K562 (cell line): ENCODE data around the gene SDF4. TPM values are rescaled to one million over a fixed set of nuclear protein-coding genes. Genes with fewer than 3 reads are reported as not detected.

Experiments
- ATAC-seq: fragments of 200-7000 bp; cut with Tn5 transposase; 3 replicates; pipeline ENCODE4 v1.9.1; 2020; ENCODE audit warnings: moderate library complexity
- BruUV-seq: library from RNA; stranded (reverse); fragments of 400-500 nt; replicated peaks from 2 replicates; lab custom pipeline; 2021; lab: Mats Ljungman, UMichigan
- CTCF ChIA-PET: fragments of 300-600 bp; formaldehyde crosslinking; extraction: SDS; loops from one replicate; lab custom pipeline; 2021; ENCODE audit warnings: low intra/inter-chr PET ratio; lab: Yijun Ruan, JAX
- POLR2A ChIA-PET: fragments of 300-600, 350-650 bp; sonication (Branson Sonifier 250); formaldehyde crosslinking; extraction: SDS; loops from one replicate; lab custom pipeline; 2021; ENCODE audit warnings: antibody characterized with exemption, inconsistent platforms; lab: Yijun Ruan, JAX
- DNase-seq, 4 experiments: peaks; one replicate each; pipeline versions ENCODE4 v3.0.0 to v3.0.0-alpha.2; 2011 to 2018; ENCODE audit warnings: low spot score in 3 of 4, mixed read lengths in 3 of 4; ENCODE audit errors: extremely low read depth in 1 of 4
- FAIRE-seq: peaks from 2 replicates; lab custom pipeline; 2011; peaks lifted over from hg19 to GRCh38; lab: Jason Lieb, UNC
- H2AFZ ChIP-seq: 2 replicates; pipeline ENCODE4 v1.6.0; 2011; ENCODE audit warnings: low read depth, low read length, control low read depth, inconsistent platforms
- H3K27ac ChIP-seq: fragments of 200-600 bp; 3 replicates; pipeline ENCODE4 v1.8.0; 2011; ENCODE audit warnings: low read depth, mild to moderate bottlenecking, control low read depth, inconsistent platforms, low read length, moderate library complexity, mixed read lengths; ENCODE audit errors: extremely low read depth
- H3K27me3 ChIP-seq, 2 experiments: fragments of 300-600 bp in 1 of 2; 2 replicates in 1 of 2; 3 replicates in 1 of 2; pipeline versions ENCODE4 v1.6.0 to v1.8.0; 2011; ENCODE audit warnings: inconsistent platforms in 2 of 2, low read length in 2 of 2, mild to moderate bottlenecking in 1 of 2, mixed read lengths in 1 of 2, moderate library complexity in 1 of 2; ENCODE audit not compliant: control insufficient read depth in 2 of 2, insufficient read depth in 2 of 2
- H3K36me3 ChIP-seq: fragments of 300-600 bp; 3 replicates; pipeline ENCODE4 v1.8.0; 2011; ENCODE audit warnings: mild to moderate bottlenecking, low read length, inconsistent platforms; ENCODE audit not compliant: control insufficient read depth, insufficient read depth
- H3K4me1 ChIP-seq, 2 experiments: fragments of 200-600 bp in 1 of 2; replicated peaks in 1 of 2; 2 replicates in 1 of 2; 3 replicates in 1 of 2; pipeline versions ENCODE4 v1.5.1 to v1.8.0; 2011; ENCODE audit warnings: inconsistent platforms in 2 of 2, low read length in 2 of 2, mild to moderate bottlenecking in 1 of 2, mixed read lengths in 1 of 2, moderate library complexity in 1 of 2; ENCODE audit not compliant: control insufficient read depth in 2 of 2, insufficient read depth in 2 of 2
- H3K4me2 ChIP-seq: 2 replicates; pipeline ENCODE4 v1.6.1; 2011; ENCODE audit warnings: low read length, control low read depth, inconsistent platforms, mixed read lengths; ENCODE audit not compliant: insufficient read depth
- H3K4me3 ChIP-seq: fragments of 200-600 bp; sonication (generic), shearing (Covaris generic); 2 replicates; pipeline ENCODE4 v1.5.1; 2016; ENCODE audit warnings: control low read depth, inconsistent platforms
- H3K79me2 ChIP-seq: fragments of 200-600 bp; 3 replicates; pipeline ENCODE4 v1.8.0; 2011; ENCODE audit warnings: low read length, inconsistent platforms; ENCODE audit not compliant: control insufficient read depth, insufficient read depth
- H3K9ac ChIP-seq, 2 experiments: 2 replicates each; pipeline versions ENCODE4 v1.6.0 to v1.6.1; 2011; ENCODE audit warnings: low read depth in 2 of 2, low read length in 2 of 2, control low read depth in 1 of 2, inconsistent platforms in 1 of 2, mild to moderate bottlenecking in 1 of 2, mixed read lengths in 1 of 2; ENCODE audit not compliant: insufficient read depth in 1 of 2
- H3K9me1 ChIP-seq: one replicate; pipeline ENCODE4 v1.6.0; 2011; ENCODE audit warnings: inconsistent platforms, mild to moderate bottlenecking, low read length, moderate library complexity; ENCODE audit not compliant: control insufficient read depth, insufficient read depth
- H3K9me3 ChIP-seq: replicated peaks from 2 replicates; pipeline ENCODE4 v1.5.1; 2011; ENCODE audit warnings: low read depth, low read length, inconsistent platforms; ENCODE audit not compliant: control insufficient read depth, insufficient read depth
- H4K20me1 ChIP-seq: replicated peaks from 2 replicates; pipeline ENCODE4 v1.6.1; 2011; ENCODE audit warnings: low read length, inconsistent platforms, mixed read lengths; ENCODE audit not compliant: control insufficient read depth, insufficient read depth
- EGR1 ChIP-seq: fragments of 450-650 bp; conservative IDR thresholded peaks from 2 replicates; pipeline ENCODE4 v1.6.1; 2017; ENCODE audit warnings: mild to moderate bottlenecking
- KDM1A ChIP-seq, 2 experiments: fragments of 450-650 bp; IDR thresholded peaks; 2 replicates each; pipeline ENCODE4 v1.6.1; 2016; ENCODE audit warnings: mild to moderate bottlenecking in 2 of 2
- KDM4B ChIP-seq, 2 experiments: fragments of 450-650 bp in 1 of 2; sonication (generic) in 1 of 2; IDR thresholded peaks; 2 replicates each; pipeline ENCODE4 v1.6.1; 2016 to 2017; ENCODE audit warnings: borderline replicate concordance in 2 of 2, antibody characterized with exemption in 1 of 2, low read depth in 1 of 2, mild to moderate bottlenecking in 1 of 2
- MAFK ChIP-seq: IDR thresholded peaks from 2 replicates; pipeline ENCODE4 v1.6.1; 2011; ENCODE audit warnings: low read length, improper control_type of control experiment
- SIRT6 ChIP-seq: IDR thresholded peaks from one replicate; pipeline ENCODE4 v1.6.1; 2012; ENCODE audit warnings: low read depth, mild to moderate bottlenecking, control low read depth, inconsistent platforms, low read length, moderate library complexity
- SP1 ChIP-seq: sonication (generic); formaldehyde crosslinking; IDR thresholded peaks from 2 replicates; pipeline ENCODE4 v1.8.1; 2022; ENCODE audit warnings: mild to moderate bottlenecking, missing genetic modification reagents
- ZBTB26 ChIP-seq: fragments of 450-650 bp; formaldehyde crosslinking; IDR thresholded peaks from 2 replicates; pipeline ENCODE4 v1.4.0; 2022; ENCODE audit warnings: missing genetic modification characterization
- ZNF384 ChIP-seq: IDR thresholded peaks from 2 replicates; pipeline ENCODE4 v1.6.1; 2012; ENCODE audit warnings: low read depth, low read length, improper control_type of control experiment
- ZNF699 ChIP-seq: fragments of 250-450 bp; sonication (Bioruptor Pico); IDR thresholded peaks from 2 replicates; pipeline ENCODE4 v1.8.0; 2021; ENCODE audit warnings: mild to moderate bottlenecking, moderate library complexity; ENCODE audit not compliant: insufficient replicate concordance
- ZNF785 ChIP-seq: fragments of 250-450 bp; sonication (Bioruptor Pico); IDR thresholded peaks from 2 replicates; pipeline ENCODE4 v1.4.0; 2020; ENCODE audit warnings: mild to moderate bottlenecking
- WGBS: fragments of 100-300 bp; shearing (Covaris generic); methylation state at CpG from one replicate; pipeline ENCODE4 v1.1.6; 2016; ENCODE audit warnings: low coverage, mixed read lengths; ENCODE audit not compliant: insufficient coverage; ENCODE audit errors: missing lambda C conversion rate; 5-methylcytosine and 5-hydroxymethylcytosine counted together
- in situ Hi-C: fragments of 300-500 bp; cut with MboI; formaldehyde crosslinking; loops from 4 replicates; pipeline ENCODE4 v1.15.0; 2018; ENCODE audit warnings: inconsistent platforms, mixed read lengths
- intact Hi-C: fragments of 100-400 bp; cut with micrococcal nuclease; formaldehyde crosslinking; loops from 2 replicates; pipeline ENCODE4 v1.14.2; 2022
- polyA plus RNA-seq, 8 experiments: library from polyadenylated mRNA; depleted of rRNA in 4 of 8; stranded (reverse) in 5 of 8; unstranded in 3 of 8; fragments of >200 nt; fragmentation: Nextera tagmentation in 2 of 8; fragmentation: Illumina TruSeq in 1 of 8; extraction: Ambion mirVana in 2 of 8; extraction: Trizol in 1 of 8; gene quantifications; 2 replicates each; pipeline versions ENCODE4 v1.2.1 to v1.2.3, GENCODE V29; 2011 to 2014; ENCODE audit warnings: inconsistent platforms in 1 of 8, missing spikeins in 1 of 8
- total RNA-seq, 7 experiments: library from RNA; depleted of rRNA in 6 of 7; stranded (reverse); fragments of >200 nt in 6 of 7; fragmentation: Illumina TruSeq in 2 of 7; extraction: Trizol in 2 of 7; gene quantifications; 2 replicates each; pipeline versions ENCODE4 v1.2.1 to v1.2.3, GENCODE V29; 2011 to 2021; ENCODE audit warnings: low replicate concordance in 1 of 7
- TF ChIP-seq, protein P1 (sequence below): sonication (generic); formaldehyde crosslinking; IDR thresholded peaks from 2 replicates; pipeline ENCODE4 v1.8.0; 2022; ENCODE audit warnings: missing genetic modification reagents, mild to moderate bottlenecking, moderate library complexity, borderline replicate concordance
- TF ChIP-seq, protein P2 (sequence below): fragments of 250-450 bp; sonication (Bioruptor Pico); IDR thresholded peaks from 2 replicates; pipeline ENCODE4 v1.6.1; 2021; ENCODE audit warnings: mild to moderate bottlenecking

The SDF4 gene
- total and polyA plus RNA-seq, 9 of the 15 experiments (the other 6 are each of a cell fraction or from before 2014, with no cell fraction given) = 0.35 to 160 (median 65.2) TPM

GRCh38 chr1:1181129-1181937, 50.5 kb downstream of the SDF4 start:
- Histone ChIP-seq H3K36me3 (no peaks in the 10 kb centered on the region), H3K27ac (no peak overlapping the region), H3K4me2 (no peak overlapping the region), H4K20me1 (no peaks in the 10 kb centered on the region), H3K4me1 (peaks cover 10 to 73% of the 10 kb centered on the region in 2 experiments), H3K9ac (peak overlapping the region in 1 of 2 experiments; percentile 35; a peak in 1 of 4 replicates), H3K9me1 (no peaks in the 10 kb centered on the region), H3K79me2 (no peaks in the 10 kb centered on the region), H3K27me3 (peaks cover 22 to 44% of the 10 kb centered on the region in 2 experiments), H2AFZ (no peak overlapping the region), H3K9me3 (no peaks in the 10 kb centered on the region), H3K4me3 (no peak overlapping the region)
- in situ Hi-C loops (no loop called here), intact Hi-C loops (no loop called here)
- 35% methylated on average over 25 of the region's 26 CpGs for WGBS
- TF ChIP-seq KDM1A (IDR thresholded peaks at IDR 0.05) (no peak), MAFK (no peak), SP1 (CRISPR knock-in tag) (no peak), EGR1 (peak; percentile 63), SIRT6 (no peak), KDM4B (IDR thresholded peaks at IDR 0.05; ENCODE audit: borderline replicate concordance in 2 of 2, low read depth in 1 of 2) (no peak), ZNF384 (no peak), ZNF785 (no peak), ZNF699 (CRISPR knock-in tag) (no peak), ZBTB26 (CRISPR knock-in tag) (no peak)
- TF ChIP-seq, protein P1, sequence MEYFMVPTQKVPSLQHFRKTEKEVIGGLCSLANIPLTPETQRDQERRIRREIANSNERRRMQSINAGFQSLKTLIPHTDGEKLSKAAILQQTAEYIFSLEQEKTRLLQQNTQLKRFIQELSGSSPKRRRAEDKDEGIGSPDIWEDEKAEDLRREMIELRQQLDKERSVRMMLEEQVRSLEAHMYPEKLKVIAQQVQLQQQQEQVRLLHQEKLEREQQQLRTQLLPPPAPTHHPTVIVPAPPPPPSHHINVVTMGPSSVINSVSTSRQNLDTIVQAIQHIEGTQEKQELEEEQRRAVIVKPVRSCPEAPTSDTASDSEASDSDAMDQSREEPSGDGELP (CRISPR knock-in tag) = peak; percentile 40; the same call in 1 of the 2 replicates
- TF ChIP-seq, protein P2, sequence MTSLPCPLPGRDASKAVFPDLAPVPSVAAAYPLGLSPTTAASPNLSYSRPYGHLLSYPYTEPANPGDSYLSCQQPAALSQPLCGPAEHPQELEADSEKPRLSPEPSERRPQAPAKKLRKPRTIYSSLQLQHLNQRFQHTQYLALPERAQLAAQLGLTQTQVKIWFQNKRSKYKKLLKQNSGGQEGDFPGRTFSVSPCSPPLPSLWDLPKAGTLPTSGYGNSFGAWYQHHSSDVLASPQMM (CRISPR knock-in tag) = no peak
- BruUV-seq = no TSS peak
- ChIA-PET CTCF (no interaction called here), POLR2A (no interaction called here)
- FAIRE-seq (no peak), DNase-seq (no peak), ATAC-seq (no peak)
